Panc1 (cell line): ENCODE measurements around the gene PBOV1. TPM values are rescaled to one million over a fixed set of nuclear protein-coding genes. Genes with fewer than 3 reads are reported as not detected.

Source experiments
- ATAC-seq: fragments of 200-7000 bp; cut with Tn5 transposase; 2 replicates; pipeline ENCODE4 v1.9.1; 2020; ENCODE audit warnings: mild to moderate bottlenecking, moderate library complexity
- BruUV-seq: library from RNA; stranded (reverse); fragments of 400-500 nt; replicated peaks from 2 replicates; lab custom pipeline; 2021; lab: Mats Ljungman, UMichigan
- CTCF ChIA-PET: fragments of 300-600 bp; sonication (Branson Sonifier 250); formaldehyde crosslinking; loops from one replicate; lab custom pipeline; 2022; ENCODE audit warnings: antibody characterized with exemption; lab: Charles Lee
- POLR2A ChIA-PET: fragments of 300-600 bp; sonication (Branson Sonifier 250); formaldehyde crosslinking; loops from one replicate; lab custom pipeline; 2022; ENCODE audit warnings: antibody characterized with exemption; lab: Charles Lee
- DNase-seq: peaks from one replicate; pipeline ENCODE4 v3.0.0-alpha.2; 2010; ENCODE audit warnings: low read depth, low spot score
- H3K27ac ChIP-seq: 2 replicates; pipeline ENCODE4 v1.5.1; 2011; ENCODE audit warnings: mild to moderate bottlenecking, low read length, inconsistent platforms
- H3K27me3 ChIP-seq: fragments of 200-500 bp; sonication (Bioruptor generic); 2 replicates; pipeline ENCODE4 v1.6.0; 2014; ENCODE audit warnings: low read length, inconsistent platforms; ENCODE audit not compliant: control insufficient read depth, insufficient read depth
- H3K36me3 ChIP-seq: fragments of 200-500 bp; sonication (Bioruptor generic); 2 replicates; pipeline ENCODE4 v1.5.1; 2014; ENCODE audit warnings: inconsistent platforms, mild to moderate bottlenecking, low read length, moderate library complexity; ENCODE audit not compliant: control insufficient read depth, insufficient read depth
- H3K4me1 ChIP-seq: 2 replicates; pipeline ENCODE4 v1.5.1; 2011; ENCODE audit warnings: inconsistent platforms, mild to moderate bottlenecking, low read length, moderate library complexity; ENCODE audit not compliant: control insufficient read depth, insufficient read depth
- H3K4me3 ChIP-seq, 2 experiments: 2 replicates each; pipeline ENCODE4 v1.5.1; 2011 to 2012; ENCODE audit warnings: low read depth in 2 of 2, low read length in 2 of 2, mild to moderate bottlenecking in 2 of 2, inconsistent platforms in 1 of 2, moderate library complexity in 1 of 2
- H3K9me3 ChIP-seq: fragments of 200-500 bp; sonication (Bioruptor generic); 2 replicates; pipeline ENCODE4 v1.5.1; 2014; ENCODE audit warnings: low read depth, mild to moderate bottlenecking, inconsistent platforms, low read length, moderate library complexity; ENCODE audit not compliant: control insufficient read depth, insufficient read depth
- POLR2AphosphoS5 ChIP-seq: IDR thresholded peaks from 2 replicates; pipeline ENCODE4 v1.6.1; 2012; ENCODE audit warnings: mild to moderate bottlenecking, low read depth, low read length, moderate library complexity
- SIN3A ChIP-seq: IDR thresholded peaks from 2 replicates; pipeline ENCODE4 v1.6.1; 2012; ENCODE audit warnings: low read depth, mild to moderate bottlenecking, low read length, moderate library complexity, borderline replicate concordance; ENCODE audit not compliant: insufficient read depth
- TCF7L2 ChIP-seq: IDR thresholded peaks from 2 replicates; pipeline ENCODE4 v1.6.1; 2011; ENCODE audit warnings: mild to moderate bottlenecking, low read depth, low read length, inconsistent platforms
- in situ Hi-C: cut with HindIII; loops from 2 replicates; pipeline ENCODE4 v1.10.0; 2016; ENCODE audit warnings: low sequenced_read_pairs, low pct_unique_long_range_greater_than_20kb
- intact Hi-C: fragments of 100-400 bp; cut with micrococcal nuclease; formaldehyde crosslinking; loops from one replicate; pipeline ENCODE4 v1.10.0; 2022; ENCODE audit not compliant: unreplicated experiment
- total RNA-seq: library from RNA; stranded (reverse); gene quantifications from one replicate; pipeline ENCODE4 v1.2.1, GENCODE V29; 2021; ENCODE audit not compliant: unreplicated experiment
- TF ChIP-seq, protein P1 (sequence below): fragments of 450-650 bp; IDR thresholded peaks from 2 replicates; pipeline ENCODE4 v1.5.1; 2017; ENCODE audit warnings: mild to moderate bottlenecking
- TF ChIP-seq, protein P2 (sequence below), 2 experiments: IDR thresholded peaks; 2 replicates each; pipeline ENCODE4 v1.6.1; 2011 to 2012; ENCODE audit warnings: low read depth in 2 of 2, control low read depth in 1 of 2, low read length in 1 of 2, mild to moderate bottlenecking in 1 of 2, moderate library complexity in 1 of 2; ENCODE audit not compliant: insufficient read depth in 1 of 2

The PBOV1 gene
- total RNA-seq, 1 experiment from 2014 or later, result not detected

DNA sequence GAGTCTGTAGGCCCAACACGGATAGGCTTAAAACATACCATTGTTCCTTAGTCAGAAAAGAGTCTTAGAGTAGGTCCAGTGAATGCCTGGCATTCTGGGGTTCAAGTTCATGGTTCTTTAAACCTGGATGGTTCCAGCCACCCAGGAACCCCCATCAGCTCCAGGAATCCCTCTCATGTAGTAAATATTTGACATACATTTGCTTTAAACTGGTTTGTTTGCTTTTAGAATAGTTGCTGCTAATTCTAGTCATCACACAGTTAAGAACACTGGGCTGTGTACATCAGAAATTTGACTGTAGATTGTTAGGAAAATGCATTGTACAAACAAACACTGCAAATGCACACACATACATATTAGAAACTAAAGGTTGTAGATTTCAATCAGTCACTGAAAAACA lies 30.6 kb upstream of the PBOV1 start:
- DNase-seq, result no peak

DNA sequence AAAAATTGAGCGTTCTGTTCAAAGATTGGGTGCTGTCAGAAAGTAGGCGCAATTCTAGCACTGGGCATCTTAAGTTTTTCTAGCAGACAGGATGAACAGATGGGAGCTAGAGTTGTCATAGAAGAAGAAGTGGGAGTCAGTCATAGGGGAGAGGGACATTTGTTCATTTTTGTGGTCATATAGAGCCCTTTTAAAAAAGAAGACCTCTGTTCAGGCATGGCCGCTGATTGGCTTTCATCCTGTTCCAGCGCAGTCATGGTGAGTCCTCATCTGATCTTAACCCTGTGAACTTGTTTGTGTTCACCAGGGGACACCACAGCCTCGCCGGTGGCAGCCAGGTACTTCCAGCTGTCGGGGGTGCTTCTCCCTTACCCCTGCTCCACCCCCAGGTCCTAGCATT lies 29.7 kb upstream of the PBOV1 start:
- in situ Hi-C loops (no loop called here), intact Hi-C loops (no loop called here)
- no peak for DNase-seq
- no peak for ATAC-seq
- TF ChIP-seq, protein P1, sequence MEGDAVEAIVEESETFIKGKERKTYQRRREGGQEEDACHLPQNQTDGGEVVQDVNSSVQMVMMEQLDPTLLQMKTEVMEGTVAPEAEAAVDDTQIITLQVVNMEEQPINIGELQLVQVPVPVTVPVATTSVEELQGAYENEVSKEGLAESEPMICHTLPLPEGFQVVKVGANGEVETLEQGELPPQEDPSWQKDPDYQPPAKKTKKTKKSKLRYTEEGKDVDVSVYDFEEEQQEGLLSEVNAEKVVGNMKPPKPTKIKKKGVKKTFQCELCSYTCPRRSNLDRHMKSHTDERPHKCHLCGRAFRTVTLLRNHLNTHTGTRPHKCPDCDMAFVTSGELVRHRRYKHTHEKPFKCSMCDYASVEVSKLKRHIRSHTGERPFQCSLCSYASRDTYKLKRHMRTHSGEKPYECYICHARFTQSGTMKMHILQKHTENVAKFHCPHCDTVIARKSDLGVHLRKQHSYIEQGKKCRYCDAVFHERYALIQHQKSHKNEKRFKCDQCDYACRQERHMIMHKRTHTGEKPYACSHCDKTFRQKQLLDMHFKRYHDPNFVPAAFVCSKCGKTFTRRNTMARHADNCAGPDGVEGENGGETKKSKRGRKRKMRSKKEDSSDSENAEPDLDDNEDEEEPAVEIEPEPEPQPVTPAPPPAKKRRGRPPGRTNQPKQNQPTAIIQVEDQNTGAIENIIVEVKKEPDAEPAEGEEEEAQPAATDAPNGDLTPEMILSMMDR, result no peak
- TF ChIP-seq POLR2AphosphoS5 (no peak), TCF7L2 (no peak), SIN3A (no peak)
- TF ChIP-seq, protein P2, sequence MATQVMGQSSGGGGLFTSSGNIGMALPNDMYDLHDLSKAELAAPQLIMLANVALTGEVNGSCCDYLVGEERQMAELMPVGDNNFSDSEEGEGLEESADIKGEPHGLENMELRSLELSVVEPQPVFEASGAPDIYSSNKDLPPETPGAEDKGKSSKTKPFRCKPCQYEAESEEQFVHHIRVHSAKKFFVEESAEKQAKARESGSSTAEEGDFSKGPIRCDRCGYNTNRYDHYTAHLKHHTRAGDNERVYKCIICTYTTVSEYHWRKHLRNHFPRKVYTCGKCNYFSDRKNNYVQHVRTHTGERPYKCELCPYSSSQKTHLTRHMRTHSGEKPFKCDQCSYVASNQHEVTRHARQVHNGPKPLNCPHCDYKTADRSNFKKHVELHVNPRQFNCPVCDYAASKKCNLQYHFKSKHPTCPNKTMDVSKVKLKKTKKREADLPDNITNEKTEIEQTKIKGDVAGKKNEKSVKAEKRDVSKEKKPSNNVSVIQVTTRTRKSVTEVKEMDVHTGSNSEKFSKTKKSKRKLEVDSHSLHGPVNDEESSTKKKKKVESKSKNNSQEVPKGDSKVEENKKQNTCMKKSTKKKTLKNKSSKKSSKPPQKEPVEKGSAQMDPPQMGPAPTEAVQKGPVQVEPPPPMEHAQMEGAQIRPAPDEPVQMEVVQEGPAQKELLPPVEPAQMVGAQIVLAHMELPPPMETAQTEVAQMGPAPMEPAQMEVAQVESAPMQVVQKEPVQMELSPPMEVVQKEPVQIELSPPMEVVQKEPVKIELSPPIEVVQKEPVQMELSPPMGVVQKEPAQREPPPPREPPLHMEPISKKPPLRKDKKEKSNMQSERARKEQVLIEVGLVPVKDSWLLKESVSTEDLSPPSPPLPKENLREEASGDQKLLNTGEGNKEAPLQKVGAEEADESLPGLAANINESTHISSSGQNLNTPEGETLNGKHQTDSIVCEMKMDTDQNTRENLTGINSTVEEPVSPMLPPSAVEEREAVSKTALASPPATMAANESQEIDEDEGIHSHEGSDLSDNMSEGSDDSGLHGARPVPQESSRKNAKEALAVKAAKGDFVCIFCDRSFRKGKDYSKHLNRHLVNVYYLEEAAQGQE (IDR thresholded peaks at IDR 0.05; ENCODE audit: insufficient read depth in 1 of 2, low read depth in 2 of 2, low read length in 1 of 2), result no peak
- Histone ChIP-seq H3K27me3 (peaks cover 13% of the 10 kb centered on the region), H3K27ac (no peak overlapping the region), H3K4me3 (no peak overlapping the region), H3K9me3 (no peaks in the 10 kb centered on the region), H3K4me1 (no peaks in the 10 kb centered on the region), H3K36me3 (no peaks in the 10 kb centered on the region)
- no TSS peak for BruUV-seq
- CTCF ChIA-PET, result no interaction called here
- POLR2A ChIA-PET, result no interaction called here

More for the DNA sequence above, 30.6 kb upstream of the PBOV1 start:
- POLR2A ChIA-PET, result no interaction called here
- Histone ChIP-seq H3K4me1 (no peaks in the 10 kb centered on the region), H3K27me3 (peaks cover 9% of the 10 kb centered on the region; the same call in 1 of the 2 replicates), H3K36me3 (no peaks in the 10 kb centered on the region), H3K27ac (no peak overlapping the region), H3K4me3 (no peak overlapping the region), H3K9me3 (no peaks in the 10 kb centered on the region)
- no peak for ATAC-seq
- CTCF ChIA-PET, result no interaction called here
- in situ Hi-C loops, result no loop called here
- TF ChIP-seq, protein P2 (IDR thresholded peaks at IDR 0.05; ENCODE audit: insufficient read depth in 1 of 2, low read depth in 2 of 2, low read length in 1 of 2), result no peak
- TF ChIP-seq SIN3A, result no peak
- TF ChIP-seq TCF7L2, result no peak
- TF ChIP-seq, protein P1, result no peak
- no peak for TF ChIP-seq POLR2AphosphoS5
- BruUV-seq, result no TSS peak
- intact Hi-C loops, result no loop called here
